ENCODE data around the gene CUTA.

The CUTA gene

DNA sequence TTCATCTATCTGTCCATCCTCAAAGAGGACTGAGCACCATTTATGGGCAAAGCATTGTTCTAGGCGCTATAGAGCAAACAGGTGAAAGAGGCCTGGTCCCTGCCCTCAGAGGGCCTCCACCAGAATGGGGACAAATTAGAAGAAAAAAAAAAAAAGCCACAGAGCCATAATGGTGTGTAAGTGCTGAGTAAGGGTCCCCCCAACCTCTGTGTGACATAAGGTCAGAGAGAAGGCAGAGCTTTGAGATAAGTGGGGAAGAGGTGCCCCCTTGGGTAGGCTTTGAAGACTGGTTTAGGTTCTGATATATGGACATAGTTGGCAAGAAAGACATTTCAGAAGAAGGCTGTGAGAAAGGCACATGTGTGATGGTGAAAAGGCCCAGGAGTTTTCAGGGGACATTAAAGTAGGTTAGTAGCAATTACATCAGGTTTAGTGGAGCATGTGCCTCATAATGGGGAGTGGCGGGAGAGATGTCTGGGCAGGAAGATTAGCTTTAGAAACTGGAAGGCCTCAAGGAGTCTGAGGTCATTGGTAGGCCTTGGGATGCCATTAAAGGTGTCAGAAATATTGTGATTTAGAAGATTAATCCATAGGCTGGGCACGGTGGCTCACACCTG lies 21.2 kb upstream of the CUTA start:
- DNase-seq (ENCODE audit: low spot score), result no peak

DNA sequence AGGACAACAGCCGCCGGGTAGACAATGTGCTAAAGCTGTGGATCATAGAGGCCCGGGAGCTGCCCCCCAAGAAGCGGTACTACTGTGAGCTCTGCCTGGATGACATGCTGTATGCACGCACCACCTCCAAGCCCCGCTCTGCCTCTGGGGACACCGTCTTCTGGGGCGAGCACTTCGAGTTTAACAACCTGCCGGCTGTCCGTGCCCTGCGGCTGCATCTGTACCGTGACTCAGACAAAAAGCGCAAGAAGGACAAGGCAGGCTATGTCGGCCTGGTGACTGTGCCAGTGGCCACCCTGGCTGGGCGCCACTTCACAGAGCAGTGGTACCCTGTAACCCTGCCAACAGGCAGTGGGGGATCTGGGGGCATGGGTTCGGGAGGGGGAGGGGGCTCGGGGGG lies 19.8 kb upstream of the CUTA start:
- no peak for DNase-seq (ENCODE audit: low spot score)

DNA sequence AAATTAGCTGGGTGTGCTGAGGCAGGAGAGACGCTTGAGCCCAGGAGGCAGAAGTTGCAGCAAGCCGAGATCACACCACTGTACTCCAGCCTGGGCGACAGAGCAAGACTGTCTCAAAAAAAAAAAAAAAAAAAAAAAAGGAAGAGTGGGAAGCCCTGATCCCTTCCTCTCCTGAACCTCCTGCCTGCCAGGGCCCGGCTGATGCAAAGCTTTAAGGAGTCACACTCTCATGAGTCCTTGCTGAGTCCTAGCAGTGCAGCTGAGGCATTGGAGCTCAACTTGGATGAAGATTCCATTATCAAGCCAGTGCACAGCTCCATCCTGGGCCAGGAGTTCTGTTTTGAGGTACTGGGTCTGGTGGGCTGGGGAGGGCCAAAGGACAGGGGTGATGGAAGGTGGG lies 17.1 kb upstream of the CUTA start:
- DNase-seq (ENCODE audit: low spot score), result no peak

DNA sequence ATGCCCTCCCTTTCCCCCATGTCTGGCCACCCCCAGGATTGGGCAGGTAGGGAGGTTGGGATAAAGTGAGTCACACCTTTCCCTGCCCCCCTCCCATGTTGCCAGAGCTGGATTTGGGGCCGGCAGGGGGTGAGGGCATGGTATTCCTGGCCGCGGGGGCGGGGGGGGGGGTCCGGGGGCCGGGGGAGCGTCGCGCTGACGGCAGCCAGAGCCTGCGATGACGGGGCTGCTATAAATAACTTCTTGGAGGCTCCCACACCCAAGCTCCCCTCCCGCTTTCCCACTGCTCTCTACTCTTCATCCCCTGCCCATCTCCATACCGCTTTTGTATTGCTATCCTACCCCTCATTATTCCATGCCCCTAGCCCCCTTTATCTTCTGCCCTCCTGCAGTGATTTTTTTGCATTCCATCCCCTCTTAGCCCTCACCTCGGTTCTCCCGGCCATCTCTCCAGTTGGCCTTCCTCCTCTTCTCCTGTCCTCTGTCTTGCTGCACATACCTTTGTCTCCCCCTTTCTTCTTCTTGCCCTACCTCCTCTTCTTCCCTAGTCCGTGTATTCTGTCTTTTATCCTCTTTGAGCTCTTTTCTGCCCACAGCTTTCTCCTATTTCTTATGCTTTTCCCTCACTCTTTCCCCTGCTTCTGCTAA lies 15.8 kb upstream of the CUTA start:
- no peak for DNase-seq (ENCODE audit: low spot score)

DNA sequence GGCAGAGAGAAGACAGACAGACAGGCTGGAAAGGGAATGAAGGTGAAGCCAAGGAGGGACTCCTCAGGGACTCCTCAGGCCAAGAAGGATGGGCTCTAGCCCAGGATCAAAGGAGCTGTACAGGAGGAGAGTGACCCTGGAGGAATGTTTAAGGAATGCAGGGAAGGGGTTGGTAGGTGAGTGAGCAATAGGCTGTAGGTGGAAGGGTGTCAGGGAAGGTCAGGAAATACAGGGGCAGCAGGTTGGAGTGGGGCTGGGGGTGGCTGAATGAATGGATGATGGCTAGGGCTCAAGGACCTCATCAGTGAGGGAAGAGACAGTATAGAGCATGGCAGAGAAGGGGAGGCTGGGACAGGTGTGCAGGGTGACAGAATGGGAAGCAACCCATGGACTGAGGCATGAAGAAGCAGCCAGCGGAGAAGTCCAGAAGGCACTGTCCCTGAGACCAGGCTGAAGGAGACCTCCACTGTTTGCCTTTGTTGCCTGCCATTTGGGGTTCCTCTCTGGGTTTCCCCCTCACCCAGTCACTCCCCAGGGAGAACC lies 15.2 kb upstream of the CUTA start:
- DNase-seq (ENCODE audit: low spot score), result no peak

- no peak for DNase-seq (ENCODE audit: low spot score)
Observed at GRCh38 chr6:33432546-33432945, 14.6 kb upstream of the CUTA start.

- no peak for DNase-seq (ENCODE audit: low spot score)
Observed at GRCh38 chr6:33431880-33432541, 14.1 kb upstream of the CUTA start.

DNA sequence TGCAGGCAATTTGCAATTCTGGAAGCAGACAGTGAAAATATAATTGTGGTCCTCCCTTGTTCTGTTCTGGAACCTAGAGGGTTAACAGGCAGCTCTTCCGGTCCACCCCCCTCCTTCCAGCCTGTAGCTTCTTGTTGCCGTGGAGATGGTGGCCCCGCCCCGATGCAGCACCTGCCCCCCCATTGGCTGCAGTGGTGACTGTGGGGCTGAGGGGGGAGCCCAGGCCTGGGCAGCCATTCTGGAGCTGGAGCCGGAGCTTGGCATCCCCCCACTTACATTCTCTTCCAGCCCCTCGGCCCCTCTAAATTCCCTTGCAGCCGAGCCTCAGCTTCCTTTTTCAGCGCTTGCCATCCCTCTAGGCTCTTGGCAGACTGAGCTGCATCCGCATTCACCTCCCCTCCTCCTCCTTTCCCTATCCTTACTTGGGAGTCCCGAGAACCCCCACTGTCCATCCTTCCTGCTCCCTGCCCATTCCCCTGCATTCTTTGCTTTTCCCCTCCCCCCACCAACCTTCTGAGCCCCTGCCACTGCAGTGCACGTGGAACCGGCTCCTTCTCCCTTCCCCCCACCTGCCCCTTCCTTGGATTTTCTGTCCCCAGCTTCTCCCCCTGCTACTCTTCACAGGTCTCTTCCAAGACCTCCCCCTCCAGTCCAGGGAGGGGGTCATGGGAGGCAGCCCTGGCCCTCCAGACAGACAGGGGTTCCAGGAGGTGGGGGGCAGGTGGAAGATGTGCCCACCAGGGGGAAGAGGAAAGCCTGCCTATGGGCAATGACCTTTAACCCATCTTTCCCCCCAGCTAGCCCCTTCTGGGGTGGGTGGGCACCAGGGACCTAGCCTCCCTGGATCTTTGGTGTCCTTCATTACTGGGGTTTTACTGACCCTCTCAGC lies 13.3 kb upstream of the CUTA start:
- DNase-seq (ENCODE audit: low spot score), result peak; percentile 85

GRCh38 chr6:33430334-33430733 lies 12.4 kb upstream of the CUTA start:
- DNase-seq (ENCODE audit: low spot score), result no peak

- DNase-seq (ENCODE audit: low spot score), result peak; percentile 55
Observed at GRCh38 chr6:33429750-33430052, 11.8 kb upstream of the CUTA start.

GRCh38 chr6:33428966-33429749 lies 11.3 kb upstream of the CUTA start:
- no peak for DNase-seq (ENCODE audit: low spot score)

- peak; percentile 28 for DNase-seq (ENCODE audit: low spot score)
Observed at GRCh38 chr6:33428224-33428965, 10.5 kb upstream of the CUTA start.

- DNase-seq (ENCODE audit: low spot score), result peak; percentile 60
Observed at GRCh38 chr6:33427585-33428223, 9.8 kb upstream of the CUTA start.

GRCh38 chr6:33426590-33427511 lies 8.9 kb upstream of the CUTA start:
- DNase-seq (ENCODE audit: low spot score), result peak; percentile 37

DNA sequence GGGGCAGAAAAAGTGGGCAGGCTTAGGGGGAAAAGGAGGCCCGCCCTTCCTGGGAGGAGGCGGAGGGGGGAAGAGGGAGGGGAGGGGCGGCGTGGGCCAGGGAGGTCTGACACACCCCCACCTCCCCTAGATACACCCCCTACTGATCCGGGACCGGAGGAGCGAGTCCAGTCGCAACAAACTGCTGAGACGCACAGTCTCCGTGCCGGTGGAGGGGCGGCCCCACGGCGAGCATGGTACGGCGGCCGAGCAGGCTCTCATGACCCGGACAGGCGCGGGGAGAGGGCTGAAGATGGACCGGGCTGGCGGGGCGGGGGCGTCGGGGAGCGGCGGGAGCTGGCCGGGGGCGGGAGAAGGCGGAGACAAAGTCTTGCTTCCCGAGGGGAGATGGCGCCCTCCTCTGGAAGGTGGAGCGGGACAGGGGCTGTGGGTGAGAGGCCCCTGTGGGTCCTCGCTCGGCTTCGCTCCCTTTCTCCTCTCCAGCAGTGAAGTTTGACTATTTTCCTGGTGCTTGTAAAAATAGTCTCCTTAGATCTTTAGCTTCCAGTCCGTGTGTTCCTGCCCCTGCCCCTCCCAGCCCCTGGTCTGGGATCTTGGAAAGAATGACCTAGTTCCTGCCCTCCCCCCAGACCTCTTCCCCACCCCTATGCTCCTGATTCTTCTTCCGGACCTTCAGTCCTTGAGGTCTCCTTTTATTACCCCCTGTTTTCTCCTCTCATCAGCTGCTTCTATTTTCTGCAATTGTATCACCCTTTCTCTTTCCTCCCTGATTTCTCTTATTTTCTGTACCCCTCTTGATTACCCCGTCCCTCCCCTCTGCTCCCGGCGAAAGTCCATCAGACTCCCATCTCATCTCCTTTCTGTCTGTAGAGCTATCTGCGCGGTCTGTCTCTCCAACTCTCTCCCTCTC lies 8.0 kb upstream of the CUTA start:
- peak; percentile 87 for DNase-seq (ENCODE audit: low spot score)

- no peak for DNase-seq (ENCODE audit: low spot score)
Observed at GRCh38 chr6:33424855-33425667, 7.2 kb upstream of the CUTA start.

- DNase-seq (ENCODE audit: low spot score), result no peak
Observed at GRCh38 chr6:33423777-33424176, 5.9 kb upstream of the CUTA start.

DNA sequence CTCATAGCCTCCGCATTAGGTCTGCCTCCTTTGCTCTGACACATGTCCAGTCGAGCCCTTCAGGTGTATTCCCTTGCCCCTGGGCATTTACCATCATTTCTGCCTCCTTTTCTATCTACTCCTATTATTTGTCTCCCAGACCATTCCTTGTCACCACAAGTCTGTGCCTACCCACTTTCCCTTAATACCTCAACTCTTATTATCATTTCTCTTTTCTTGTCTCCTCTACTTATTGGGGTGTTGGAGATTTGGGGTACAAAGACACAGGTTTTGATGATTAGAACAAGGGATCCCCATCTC lies 3.4 kb upstream of the CUTA start:
- DNase-seq (ENCODE audit: low spot score), result no peak

All from CD4-positive, alpha-beta T cell treated with Interleukin-6 at 100 ng/mL for 8 hours (primary cell).